Measurements from ENCODE around the gene TMEM179.

DNA sequence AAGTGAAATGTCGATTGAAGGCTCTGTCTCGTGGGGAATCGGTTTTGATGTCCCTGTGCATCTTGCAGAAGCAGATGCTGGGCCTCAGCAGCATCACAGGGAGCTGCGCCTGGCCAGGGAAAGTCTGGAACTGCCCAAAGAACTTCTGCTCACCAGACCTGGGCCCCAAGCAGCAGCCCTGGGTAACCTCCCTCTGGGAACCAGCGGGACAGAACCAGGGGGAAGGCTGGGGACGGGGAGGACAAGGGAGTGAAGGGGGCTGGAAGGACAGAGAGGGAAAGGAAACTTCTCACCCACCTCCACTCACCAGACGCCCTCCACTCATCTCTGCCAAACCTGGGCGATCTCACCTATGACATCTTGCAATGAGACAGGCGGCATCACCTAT is 51.8 kb downstream of the TMEM179 start:
- TF ChIP-seq, protein P1, sequence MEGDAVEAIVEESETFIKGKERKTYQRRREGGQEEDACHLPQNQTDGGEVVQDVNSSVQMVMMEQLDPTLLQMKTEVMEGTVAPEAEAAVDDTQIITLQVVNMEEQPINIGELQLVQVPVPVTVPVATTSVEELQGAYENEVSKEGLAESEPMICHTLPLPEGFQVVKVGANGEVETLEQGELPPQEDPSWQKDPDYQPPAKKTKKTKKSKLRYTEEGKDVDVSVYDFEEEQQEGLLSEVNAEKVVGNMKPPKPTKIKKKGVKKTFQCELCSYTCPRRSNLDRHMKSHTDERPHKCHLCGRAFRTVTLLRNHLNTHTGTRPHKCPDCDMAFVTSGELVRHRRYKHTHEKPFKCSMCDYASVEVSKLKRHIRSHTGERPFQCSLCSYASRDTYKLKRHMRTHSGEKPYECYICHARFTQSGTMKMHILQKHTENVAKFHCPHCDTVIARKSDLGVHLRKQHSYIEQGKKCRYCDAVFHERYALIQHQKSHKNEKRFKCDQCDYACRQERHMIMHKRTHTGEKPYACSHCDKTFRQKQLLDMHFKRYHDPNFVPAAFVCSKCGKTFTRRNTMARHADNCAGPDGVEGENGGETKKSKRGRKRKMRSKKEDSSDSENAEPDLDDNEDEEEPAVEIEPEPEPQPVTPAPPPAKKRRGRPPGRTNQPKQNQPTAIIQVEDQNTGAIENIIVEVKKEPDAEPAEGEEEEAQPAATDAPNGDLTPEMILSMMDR (IDR thresholded peaks at IDR 0.05) = no peak
- TF ChIP-seq POLR2A (IDR thresholded peaks at IDR 0.05) = no peak

Measured in uterus (tissue), 2 donors.